Keratinocyte (primary cell): ENCODE results near the gene WNT10A. TPM values are rescaled to one million over a fixed set of nuclear protein-coding genes. Genes with fewer than 3 reads are reported as not detected.

Source experiments
- DNase-seq: peaks from one replicate; pipeline ENCODE4 v3.0.0-alpha.2; 2011; ENCODE audit warnings: low read depth, missing footprints, low spot score
- FAIRE-seq: peaks from 2 replicates; lab custom pipeline; 2011; peaks lifted over from hg19 to GRCh38; lab: Jason Lieb, UNC
- H2AFZ ChIP-seq: 2 replicates; pipeline ENCODE4 v1.6.0; 2012; ENCODE audit warnings: low read length, control low read depth, inconsistent platforms; ENCODE audit not compliant: control insufficient read depth
- H3K27ac ChIP-seq: 2 replicates; pipeline ENCODE4 v1.5.1; 2011; ENCODE audit warnings: low read length; ENCODE audit not compliant: control insufficient read depth, insufficient read depth
- H3K27me3 ChIP-seq: 3 replicates; pipeline ENCODE4 v1.6.0; 2011; ENCODE audit warnings: low read length; ENCODE audit not compliant: control insufficient read depth, insufficient read depth; ENCODE audit errors: extremely low read depth
- H3K36me3 ChIP-seq, 2 experiments: 2 replicates in 1 of 2; 3 replicates in 1 of 2; pipeline ENCODE4 v1.5.1; 2011; ENCODE audit warnings: low read length in 2 of 2, mild to moderate bottlenecking in 1 of 2; ENCODE audit not compliant: control insufficient read depth in 2 of 2, insufficient read depth in 2 of 2; ENCODE audit errors: extremely low read depth in 1 of 2
- H3K4me1 ChIP-seq: 3 replicates; pipeline ENCODE4 v1.5.1; 2011; ENCODE audit warnings: low read length; ENCODE audit not compliant: control insufficient read depth, insufficient read depth; ENCODE audit errors: extremely low read depth
- H3K4me2 ChIP-seq: 3 replicates; pipeline ENCODE4 v1.6.0; 2011; ENCODE audit warnings: low read depth, low read length; ENCODE audit not compliant: control insufficient read depth, insufficient read depth; ENCODE audit errors: extremely low read depth
- H3K4me3 ChIP-seq, 3 experiments: fragments of 200-600 bp in 1 of 3; sonication (generic) in 1 of 3; 2 replicates in 2 of 3; 3 replicates in 1 of 3; pipeline ENCODE4 v1.5.1; 2011 to 2016; ENCODE audit warnings: low read length in 3 of 3, mild to moderate bottlenecking in 3 of 3, control low read depth in 2 of 3, inconsistent platforms in 1 of 3, low read depth in 1 of 3, mixed read lengths in 1 of 3, mixed run types in 1 of 3, moderate library complexity in 1 of 3; ENCODE audit not compliant: control insufficient read depth in 2 of 3, insufficient read depth in 2 of 3; ENCODE audit errors: extremely low read depth in 1 of 3
- H3K79me2 ChIP-seq: 2 replicates; pipeline ENCODE4 v1.6.0; 2012; ENCODE audit warnings: low read length; ENCODE audit not compliant: control insufficient read depth, insufficient read depth
- H3K9ac ChIP-seq: 3 replicates; pipeline ENCODE4 v1.6.0; 2011; ENCODE audit warnings: low read length; ENCODE audit not compliant: control insufficient read depth, insufficient read depth; ENCODE audit errors: extremely low read depth
- H3K9me1 ChIP-seq: 3 replicates; pipeline ENCODE4 v1.6.0; 2011; ENCODE audit warnings: low read length; ENCODE audit not compliant: control insufficient read depth, insufficient read depth; ENCODE audit errors: extremely low read depth
- H3K9me3 ChIP-seq: 2 replicates; pipeline ENCODE4 v1.5.1; 2012; ENCODE audit warnings: low read depth, low read length; ENCODE audit not compliant: control insufficient read depth
- H4K20me1 ChIP-seq: 3 replicates; pipeline ENCODE4 v1.6.0; 2011; ENCODE audit warnings: low read length; ENCODE audit not compliant: control insufficient read depth, insufficient read depth; ENCODE audit errors: extremely low read depth
- EZH2 ChIP-seq: IDR thresholded peaks from one replicate; pipeline ENCODE4 v1.6.1; 2012; ENCODE audit warnings: inconsistent platforms, mild to moderate bottlenecking, low read length, moderate library complexity
- dilution Hi-C: fragments of 300-500 bp; cut with MboI; formaldehyde crosslinking; loops from one replicate; pipeline ENCODE4 v1.7.0; 2020; ENCODE audit warnings: low sequenced_read_pairs; ENCODE audit not compliant: extremely low pct_ligation_motif_present
- polyA plus RNA-seq, 5 experiments: library from polyadenylated mRNA; depleted of rRNA in 3 of 5; stranded (reverse) in 3 of 5; stranded (forward) in 1 of 5; unstranded in 1 of 5; fragments of >200 nt; gene quantifications; 1 replicate in 1 of 5; 2 replicates in 3 of 5; 3 replicates in 1 of 5; pipeline versions ENCODE4 v1.2.1 to v1.2.3, GENCODE V29; 2011 to 2012; ENCODE audit warnings: missing spikeins in 2 of 5, low read depth in 1 of 5, low replicate concordance in 1 of 5
- TF ChIP-seq, protein P1 (sequence below), 3 experiments: IDR thresholded peaks in 1 of 3; conservative IDR thresholded peaks in 1 of 3; optimal IDR thresholded peaks in 1 of 3; 2 replicates in 2 of 3; 3 replicates in 1 of 3; pipeline versions ENCODE3 to v1.5.1; 2011; ENCODE audit warnings: low read length in 3 of 3, mild to moderate bottlenecking in 3 of 3, moderate library complexity in 2 of 3, control low read depth in 1 of 3, inconsistent platforms in 1 of 3; ENCODE audit not compliant: insufficient read depth in 2 of 3; ENCODE audit errors: extremely low read depth in 1 of 3

WNT10A gene
- polyA plus RNA-seq, 1 donor (not counting 4 experiments of a cell fraction or from before 2014, with no cell fraction given) = 2.1 TPM

DNA sequence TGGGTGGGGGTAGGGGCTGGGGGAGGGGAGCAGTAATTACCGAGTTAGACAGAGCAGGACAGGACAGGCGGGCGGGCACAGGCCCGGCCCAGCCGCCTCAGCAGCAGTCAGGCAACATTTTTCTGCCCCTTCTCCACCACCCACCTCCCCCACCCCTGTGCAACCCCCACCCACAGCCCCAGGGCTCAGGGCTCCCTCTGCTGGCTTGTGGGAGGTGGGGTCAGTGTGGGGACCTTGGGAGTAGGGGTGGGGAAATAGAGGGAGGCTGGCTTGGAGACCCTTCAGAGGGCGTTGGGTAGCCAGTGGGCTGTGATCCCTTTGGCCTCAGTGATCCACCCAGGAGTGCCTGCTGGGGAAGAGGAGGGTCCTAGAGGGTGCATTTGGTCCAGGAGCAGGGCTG, 14.7 kb upstream of the WNT10A start:
- H3K4me2 ChIP-seq = no peak overlapping the region
- H4K20me1 ChIP-seq = no peaks in the 10 kb centered on the region
- H3K9me1 ChIP-seq = no peaks in the 10 kb centered on the region
- no peak overlapping the region for H3K9ac ChIP-seq
- FAIRE-seq = no peak
- H3K27me3 ChIP-seq = peaks cover 28% of the 10 kb centered on the region
- H3K27ac ChIP-seq = no peak overlapping the region
- TF ChIP-seq, protein P1, sequence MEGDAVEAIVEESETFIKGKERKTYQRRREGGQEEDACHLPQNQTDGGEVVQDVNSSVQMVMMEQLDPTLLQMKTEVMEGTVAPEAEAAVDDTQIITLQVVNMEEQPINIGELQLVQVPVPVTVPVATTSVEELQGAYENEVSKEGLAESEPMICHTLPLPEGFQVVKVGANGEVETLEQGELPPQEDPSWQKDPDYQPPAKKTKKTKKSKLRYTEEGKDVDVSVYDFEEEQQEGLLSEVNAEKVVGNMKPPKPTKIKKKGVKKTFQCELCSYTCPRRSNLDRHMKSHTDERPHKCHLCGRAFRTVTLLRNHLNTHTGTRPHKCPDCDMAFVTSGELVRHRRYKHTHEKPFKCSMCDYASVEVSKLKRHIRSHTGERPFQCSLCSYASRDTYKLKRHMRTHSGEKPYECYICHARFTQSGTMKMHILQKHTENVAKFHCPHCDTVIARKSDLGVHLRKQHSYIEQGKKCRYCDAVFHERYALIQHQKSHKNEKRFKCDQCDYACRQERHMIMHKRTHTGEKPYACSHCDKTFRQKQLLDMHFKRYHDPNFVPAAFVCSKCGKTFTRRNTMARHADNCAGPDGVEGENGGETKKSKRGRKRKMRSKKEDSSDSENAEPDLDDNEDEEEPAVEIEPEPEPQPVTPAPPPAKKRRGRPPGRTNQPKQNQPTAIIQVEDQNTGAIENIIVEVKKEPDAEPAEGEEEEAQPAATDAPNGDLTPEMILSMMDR (optimal IDR thresholded peaks at IDR 0.05 in 1 of 3, IDR thresholded peaks at IDR 0.05 in 1 of 3, conservative IDR thresholded peaks at IDR 0.05 in 1 of 3; ENCODE audit: extremely low read depth in 1 of 3, insufficient read depth in 2 of 3, low read length in 3 of 3) = peak in 1 of 3 experiments; percentile 7
- TF ChIP-seq EZH2 = no peak
- H3K9me3 ChIP-seq = no peaks in the 10 kb centered on the region
- H3K4me3 ChIP-seq = no peak overlapping the region
- no peak overlapping the region for H2AFZ ChIP-seq
- no peak for DNase-seq
- peaks cover 2% of the 10 kb centered on the region for H3K4me1 ChIP-seq
- no peaks in the 10 kb centered on the region for H3K79me2 ChIP-seq
- H3K36me3 ChIP-seq = no peaks in the 10 kb centered on the region
- dilution Hi-C loops = no loop called here

DNA sequence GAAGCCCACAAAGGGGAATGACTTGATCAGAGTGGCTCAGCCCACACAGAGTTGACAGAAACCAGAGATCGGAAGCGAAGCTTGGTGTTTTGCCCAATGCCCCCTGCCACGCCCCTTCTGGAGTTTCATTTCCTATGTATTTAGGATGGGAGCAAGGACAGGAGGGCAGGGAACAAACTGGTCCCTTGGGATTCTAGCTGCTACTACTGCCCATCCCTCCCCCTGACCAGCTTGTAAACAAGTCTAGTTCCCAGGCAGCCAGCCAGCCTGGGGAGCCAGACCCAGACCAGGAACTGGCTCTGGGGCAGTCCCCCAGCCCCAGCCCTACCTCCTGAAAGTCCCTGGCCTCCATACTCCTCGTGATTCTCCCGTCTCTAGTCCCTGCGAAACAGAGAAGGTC, 12.8 kb upstream of the WNT10A start:
- no peaks in the 10 kb centered on the region for H3K4me1 ChIP-seq
- H3K27ac ChIP-seq = no peak overlapping the region
- no peaks in the 10 kb centered on the region for H3K9me1 ChIP-seq
- H4K20me1 ChIP-seq = no peaks in the 10 kb centered on the region
- no peak for TF ChIP-seq EZH2
- TF ChIP-seq, protein P1 (optimal IDR thresholded peaks at IDR 0.05 in 1 of 3, IDR thresholded peaks at IDR 0.05 in 1 of 3, conservative IDR thresholded peaks at IDR 0.05 in 1 of 3; ENCODE audit: extremely low read depth in 1 of 3, insufficient read depth in 2 of 3, low read length in 3 of 3) = no peak
- no peaks in the 10 kb centered on the region for H3K9me3 ChIP-seq
- no peak overlapping the region for H3K4me3 ChIP-seq
- no peaks in the 10 kb centered on the region for H3K36me3 ChIP-seq
- FAIRE-seq (no peak), DNase-seq (no peak)
- H3K79me2 ChIP-seq = no peaks in the 10 kb centered on the region
- no peak overlapping the region for H3K4me2 ChIP-seq
- no peak overlapping the region for H3K9ac ChIP-seq
- dilution Hi-C loops = no loop called here
- H3K27me3 ChIP-seq = peaks cover 17% of the 10 kb centered on the region
- H2AFZ ChIP-seq = no peak overlapping the region
